ENCODE measurements around the gene FERMT3. TPM values are rescaled to one million over a fixed set of nuclear protein-coding genes. Genes with fewer than 3 reads are reported as not detected.
A peak's percentile ranks its signal among the peaks of the same experiment; 100 is the strongest.

The FERMT3 gene
- total and polyA plus RNA-seq, 2 of the 8 experiments (the other 6 are each of a cell fraction or from before 2014, with no cell fraction given) = 1.4 to 3.7 TPM

- no peaks in the 10 kb centered on the region; the same call in 1 of the 2 replicates for H3K79me1 ChIP-seq (ENCODE audit: low read depth, low read length)
- peak overlapping the region; percentile 52 for H3K18ac ChIP-seq (ENCODE audit: extremely low read depth, low read length)
- peak in 1 of 2 experiments; percentile 76 for DNase-seq (ENCODE audit: low read depth in 1 of 2, low spot score in 2 of 2)
- H3K56ac ChIP-seq (replicated peaks; ENCODE audit: insufficient read length, low read depth, low read length) = peak overlapping the region; percentile 78
- H3K36me3 ChIP-seq (ENCODE audit: control insufficient read depth in 2 of 4, insufficient read depth in 4 of 4, low read length in 3 of 4) = peaks cover 9 to 24% (median 15%) of the 10 kb centered on the region in 4 experiments
- H3K23me2 ChIP-seq (ENCODE audit: low read depth, low read length) = peaks cover 4% of the 10 kb centered on the region
- H2BK20ac ChIP-seq (ENCODE audit: low read length) = no peak overlapping the region
- H3K79me2 ChIP-seq (ENCODE audit: control insufficient read depth in 1 of 2, insufficient read depth in 2 of 2, low read length in 2 of 2) = 0 out of 4 replicates have a peak, but pooled peaks cover 0 to 4% of the 10 kb centered on the region in 2 experiments
- peaks cover 0 to 11% (median 5%) of the 10 kb centered on the region in 4 experiments; a peak in 5 of 7 replicates for H3K4me1 ChIP-seq (replicated peaks in 1 of 4; ENCODE audit: control insufficient read depth in 3 of 4, insufficient read depth in 4 of 4, low read length in 3 of 4)
- peak overlapping the region; percentile 20; the same call in 1 of the 2 replicates for H2BK15ac ChIP-seq (ENCODE audit: low read length)
- H4K91ac ChIP-seq (replicated peaks; ENCODE audit: insufficient read length, low read length) = no peak overlapping the region
- H3K14ac ChIP-seq (ENCODE audit: insufficient read length) = no peak overlapping the region
- FAIRE-seq = no peak
- ChIA-PET CTCF (ENCODE audit: partially characterized antibody) (interaction anchor here (0.9 to 13.7 kb wide), 12 partner anchors 13 to 84 kb away, joined by 3 to 168 read pairs (median 6); partner anchors contain the start of genes BAD, CATSPERZ, ESRRA and PLCB3), POLR2A (ENCODE audit: partially characterized antibody) (interaction anchor here (0.7 to 11.9 kb wide), 20 partner anchors 12 to 1418 kb away, joined by 3 to 352 read pairs (median 6); partner anchors contain the start of genes BAD, ESRRA, FERMT3 and FKBP2)
- H3K27ac ChIP-seq (ENCODE audit: low read depth, low read length) = peak overlapping the region; percentile 47; the same call in 1 of the 2 replicates
- 8% methylated on average over 16 of the region's 34 CpGs; no CpG with 5 or more reads in 1 of the 2 experiments for WGBS, 2 experiments (ENCODE audit: extremely low coverage in 1 of 2, insufficient coverage in 1 of 2, insufficient read length in 1 of 2, insufficient replicate concordance in 2 of 2, low coverage in 1 of 2, low lambda C conversion rate in 2 of 2, missing lambda C conversion rate in 1 of 2)
- H3K9me3 ChIP-seq (ENCODE audit: insufficient read depth in 2 of 2, low read depth in 1 of 2, low read length in 1 of 2) = no peaks in the 10 kb centered on the region
- no peak overlapping the region for H2BK120ac ChIP-seq (replicated peaks; ENCODE audit: low read depth, low read length)
- H4K20me1 ChIP-seq (replicated peaks in 1 of 2; ENCODE audit: control insufficient read depth in 1 of 2, insufficient read depth in 2 of 2, low read length in 2 of 2) = peaks cover 2 to 5% of the 10 kb centered on the region in 2 experiments
- no peak overlapping the region for H2BK12ac ChIP-seq (ENCODE audit: low read depth, low read length)
- H3K9ac ChIP-seq (replicated peaks in 1 of 4; ENCODE audit: extremely low read depth in 1 of 4, low read depth in 3 of 4, low read length in 3 of 4) = peak overlapping the region; percentile 41 to 88 (median 73); a peak in 6 of 7 replicates
- peak overlapping the region; percentile 79 for H4K8ac ChIP-seq (ENCODE audit: extremely low read depth, insufficient read depth, low read length)
- peak overlapping the region; percentile 19 for H3K4ac ChIP-seq (replicated peaks; ENCODE audit: insufficient read length, low read depth, low read length)
- no peak overlapping the region for H3K23ac ChIP-seq (ENCODE audit: insufficient read length)
- TF ChIP-seq TEAD4 (IDR thresholded peaks at IDR 0.05; ENCODE audit: low read depth, low read length) (peak; percentile 57; the same call in 1 of the 2 replicates), SAP30 (IDR thresholded peaks at IDR 0.05; ENCODE audit: insufficient read depth, insufficient replicate concordance, low read length) (no peak), SP4 (IDR thresholded peaks at IDR 0.05; ENCODE audit: low read length) (peak; percentile 7; the same call in 1 of the 2 replicates), CREB1 (IDR thresholded peaks at IDR 0.05) (0 out of 2 replicates have a peak, but pooled peaks have one; percentile 11), JUND (IDR thresholded peaks at IDR 0.05; ENCODE audit: low read length) (no peak), POLR2AphosphoS5 (IDR thresholded peaks at IDR 0.05; ENCODE audit: low read depth, low read length) (peak; percentile 14; the same call in 1 of the 2 replicates)
- H4K5ac ChIP-seq (ENCODE audit: insufficient read length, low read depth, low read length) = peak overlapping the region; percentile 90
- peak overlapping the region; percentile 70 to 82 (median 80) for H3K4me3 ChIP-seq (ENCODE audit: extremely low read depth in 1 of 4, insufficient read depth in 2 of 4, low read depth in 3 of 4, low read length in 4 of 4)
- no peak overlapping the region for H2AK5ac ChIP-seq (ENCODE audit: low read depth, low read length)
- H3K27me3 ChIP-seq (replicated peaks in 1 of 4; ENCODE audit: control insufficient read depth in 3 of 4, extremely low read depth in 1 of 4, insufficient read depth in 3 of 4, low read length in 3 of 4) = no peaks in the 10 kb centered on the region
- H2AFZ ChIP-seq (ENCODE audit: low read length) = no peak overlapping the region
- peak overlapping the region; percentile 80 to 86 for H3K4me2 ChIP-seq (ENCODE audit: insufficient read depth in 1 of 2, low read depth in 2 of 2, low read length in 2 of 2)
- H2BK5ac ChIP-seq (ENCODE audit: low read depth, low read length) = peak overlapping the region; percentile 81; the same call in 1 of the 2 replicates
Measured at GRCh38 chr11:64268893-64269539, 62.5 kb downstream of the FERMT3 start.

All from H1 (cell line).